Measurements from ENCODE around the gene COL5A1.
A peak's percentile ranks its signal among the peaks of the same experiment; 100 is the strongest.

The COL5A1 gene

GRCh38 chr9:134730011-134730760 is 88.6 kb downstream of the COL5A1 start:
- DNase-seq = no peak

GRCh38 chr9:134730761-134731496 is 89.3 kb downstream of the COL5A1 start:
- DNase-seq = no peak

GRCh38 chr9:134731497-134732391 is 90.1 kb downstream of the COL5A1 start:
- DNase-seq = no peak

GRCh38 chr9:134732392-134733110 is 90.9 kb downstream of the COL5A1 start:
- no peak for DNase-seq

GRCh38 chr9:134733480-134734232 is 92.1 kb downstream of the COL5A1 start:
- DNase-seq = no peak

GRCh38 chr9:134734270-134734669 is 92.7 kb downstream of the COL5A1 start:
- DNase-seq = peak; percentile 58

GRCh38 chr9:134735441-134736175 is 94.0 kb downstream of the COL5A1 start:
- DNase-seq = no peak

GRCh38 chr9:134736791-134737497 is 95.3 kb downstream of the COL5A1 start:
- no peak for DNase-seq

- DNase-seq = no peak
Measured at GRCh38 chr9:134737842-134738580, 96.4 kb downstream of the COL5A1 start.

GRCh38 chr9:134738869-134739659 is 97.5 kb downstream of the COL5A1 start:
- DNase-seq = peak; percentile 58

GRCh38 chr9:134739660-134739968 is 98.0 kb downstream of the COL5A1 start:
- no peak for DNase-seq

- DNase-seq = no peak
Measured at GRCh38 chr9:134740071-134740470, 98.5 kb downstream of the COL5A1 start.

- DNase-seq = no peak
Measured at GRCh38 chr9:134741846-134742245, 100.2 kb downstream of the COL5A1 start.

GRCh38 chr9:134742822-134743535 is 101.4 kb downstream of the COL5A1 start:
- DNase-seq = no peak

GRCh38 chr9:134743853-134744252 is 102.2 kb downstream of the COL5A1 start:
- peak; percentile 33 for DNase-seq

- DNase-seq = no peak
Measured at GRCh38 chr9:134744385-134745295, 103.0 kb downstream of the COL5A1 start.

GRCh38 chr9:134747951-134748489 is 106.4 kb downstream of the COL5A1 start:
- no peak for DNase-seq

Measured in fibroblast of skin of scalp (primary cell).